Astrocyte of the spinal cord (primary cell): ENCODE data around the gene GPC4.
A peak's percentile ranks its signal among the peaks of the same experiment; 100 is the strongest.

Experiments
- DNase-seq: peaks from one replicate; pipeline ENCODE4 v3.0.0; 2011; ENCODE audit warnings: low read depth, low spot score
- H3K4me3 ChIP-seq: 2 replicates; pipeline ENCODE4 v1.5.1; 2011; ENCODE audit warnings: low read depth, mild to moderate bottlenecking, low read length, moderate library complexity
- in situ Hi-C: cut with HindIII; loops from 2 replicates; pipeline ENCODE4 v1.10.0; 2017; ENCODE audit warnings: low sequenced_read_pairs
- TF ChIP-seq, protein P1 (sequence below): IDR thresholded peaks from 2 replicates; pipeline ENCODE4 v1.5.1; 2012; ENCODE audit warnings: low read depth, mild to moderate bottlenecking, low read length, inconsistent platforms

GPC4 gene

DNA sequence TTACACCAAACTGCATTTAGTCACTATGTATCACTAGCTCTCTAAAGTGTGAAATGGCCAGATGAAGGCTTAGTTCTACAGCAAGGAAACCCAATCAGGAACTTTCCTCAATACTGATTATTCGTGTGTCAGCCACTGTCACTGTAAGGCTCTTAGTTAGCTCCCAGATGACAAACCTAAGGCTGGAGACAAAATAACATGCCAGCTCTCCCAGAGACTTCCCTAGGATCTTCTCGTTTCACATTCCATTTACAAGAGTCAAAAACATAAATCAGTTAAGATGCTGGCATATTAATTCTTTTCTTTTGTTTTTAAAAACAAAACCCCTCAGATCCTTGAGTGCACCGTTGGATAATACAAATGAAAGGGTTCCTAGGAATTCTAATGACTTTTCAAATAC is 109.0 kb downstream of the GPC4 start:
- H3K4me3 ChIP-seq, result no peak overlapping the region
- TF ChIP-seq, protein P1, sequence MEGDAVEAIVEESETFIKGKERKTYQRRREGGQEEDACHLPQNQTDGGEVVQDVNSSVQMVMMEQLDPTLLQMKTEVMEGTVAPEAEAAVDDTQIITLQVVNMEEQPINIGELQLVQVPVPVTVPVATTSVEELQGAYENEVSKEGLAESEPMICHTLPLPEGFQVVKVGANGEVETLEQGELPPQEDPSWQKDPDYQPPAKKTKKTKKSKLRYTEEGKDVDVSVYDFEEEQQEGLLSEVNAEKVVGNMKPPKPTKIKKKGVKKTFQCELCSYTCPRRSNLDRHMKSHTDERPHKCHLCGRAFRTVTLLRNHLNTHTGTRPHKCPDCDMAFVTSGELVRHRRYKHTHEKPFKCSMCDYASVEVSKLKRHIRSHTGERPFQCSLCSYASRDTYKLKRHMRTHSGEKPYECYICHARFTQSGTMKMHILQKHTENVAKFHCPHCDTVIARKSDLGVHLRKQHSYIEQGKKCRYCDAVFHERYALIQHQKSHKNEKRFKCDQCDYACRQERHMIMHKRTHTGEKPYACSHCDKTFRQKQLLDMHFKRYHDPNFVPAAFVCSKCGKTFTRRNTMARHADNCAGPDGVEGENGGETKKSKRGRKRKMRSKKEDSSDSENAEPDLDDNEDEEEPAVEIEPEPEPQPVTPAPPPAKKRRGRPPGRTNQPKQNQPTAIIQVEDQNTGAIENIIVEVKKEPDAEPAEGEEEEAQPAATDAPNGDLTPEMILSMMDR, result no peak
- DNase-seq, result no peak
- in situ Hi-C loops, result no loop called here

DNA sequence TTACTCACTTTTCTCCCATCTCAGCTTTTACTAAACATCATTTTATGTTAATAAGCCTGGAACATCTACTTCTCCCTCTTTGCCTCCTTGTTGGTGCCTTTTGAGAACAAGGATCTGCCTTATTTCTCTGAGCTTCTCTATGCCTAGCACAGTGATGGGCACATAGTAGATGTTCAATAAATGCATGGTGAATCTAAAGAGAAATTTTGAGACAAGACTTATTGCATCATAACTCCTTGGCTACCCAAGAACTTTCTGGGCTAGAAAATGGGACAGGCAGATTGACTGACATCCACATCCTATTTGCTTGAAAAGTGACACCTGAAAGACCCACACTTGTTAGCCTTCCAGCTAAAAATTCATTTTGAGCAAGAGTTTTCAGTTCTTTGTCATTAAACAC is 109.9 kb downstream of the GPC4 start:
- TF ChIP-seq, protein P1, result no peak
- in situ Hi-C loops, result no loop called here
- H3K4me3 ChIP-seq, result no peak overlapping the region
- no peak for DNase-seq

DNA sequence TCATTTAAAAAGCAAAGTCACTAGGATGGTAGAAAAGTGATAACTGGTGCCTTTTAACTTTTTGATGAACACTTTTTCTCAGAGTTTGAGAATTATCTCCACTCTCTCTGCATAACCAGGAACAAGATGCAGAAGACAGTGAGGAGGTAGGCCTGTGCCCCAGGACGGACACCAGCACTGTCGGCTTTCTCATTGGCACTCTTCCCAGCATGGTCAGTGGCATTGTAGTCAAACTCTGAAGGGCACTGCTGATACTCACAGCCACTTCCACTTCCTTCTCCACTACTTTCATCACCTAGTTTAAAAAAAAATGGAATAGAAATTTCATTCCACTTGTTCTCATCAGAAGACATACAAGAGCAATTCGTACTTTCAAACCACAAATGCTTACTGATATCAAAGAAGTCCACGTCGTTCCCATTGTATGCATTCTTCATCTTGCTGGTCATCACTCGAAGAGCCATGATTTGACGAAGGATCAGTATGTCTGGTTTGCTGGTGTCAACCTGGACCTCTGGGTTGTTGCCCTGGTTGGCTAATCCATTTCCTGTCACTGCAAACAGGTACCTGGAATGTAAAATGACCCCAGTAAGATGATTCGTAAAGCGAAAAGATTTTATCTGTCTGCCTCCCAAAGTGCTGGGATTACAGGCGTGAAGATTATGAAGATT is 112.4 kb downstream of the GPC4 start:
- H3K4me3 ChIP-seq, result no peak overlapping the region
- in situ Hi-C loops, result no loop called here
- TF ChIP-seq, protein P1, result no peak
- DNase-seq, result no peak

DNA sequence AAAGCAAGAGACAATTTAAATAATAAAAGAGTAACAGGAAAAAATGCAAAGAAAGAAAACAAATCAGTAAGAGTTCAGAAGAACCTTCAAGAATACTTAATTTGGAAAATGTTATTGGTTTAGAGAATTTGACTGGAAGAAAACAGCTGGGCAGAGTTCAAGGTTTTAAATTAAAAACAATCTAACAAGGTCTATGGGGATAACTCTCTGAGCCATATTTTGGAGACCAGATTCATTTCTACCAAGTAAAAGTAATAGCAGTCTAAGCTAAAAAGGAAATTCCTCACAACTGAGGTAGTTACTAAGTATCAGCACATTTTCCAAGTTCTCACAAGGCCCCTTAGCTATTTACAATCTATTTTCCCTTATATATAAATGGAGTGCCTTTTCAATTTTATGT is 114.7 kb downstream of the GPC4 start:
- TF ChIP-seq, protein P1, result no peak
- no peak for DNase-seq
- in situ Hi-C loops, result no loop called here
- H3K4me3 ChIP-seq, result no peak overlapping the region

DNA sequence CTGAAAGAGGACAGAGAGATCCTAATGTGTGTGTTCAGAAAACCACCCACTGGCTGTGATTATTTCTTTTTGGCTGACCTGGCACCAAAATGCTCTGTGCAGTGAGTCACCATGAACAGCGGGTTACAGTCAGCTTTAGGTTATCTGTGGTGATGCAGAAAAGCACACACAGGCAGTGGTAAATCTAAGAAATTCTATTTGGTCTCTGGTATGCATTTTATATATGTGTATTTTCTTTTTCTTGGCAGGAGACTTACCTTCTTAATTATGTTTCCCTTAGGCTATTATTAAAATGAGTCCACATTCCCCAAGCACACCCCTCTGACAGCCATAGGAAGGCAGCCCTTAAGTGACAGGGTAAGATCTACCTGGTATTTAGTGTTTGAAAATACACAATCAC is 118.0 kb downstream of the GPC4 start:
- TF ChIP-seq, protein P1, result no peak
- H3K4me3 ChIP-seq, result no peak overlapping the region
- peak; percentile 85 for DNase-seq
- in situ Hi-C loops, result no loop called here

DNA sequence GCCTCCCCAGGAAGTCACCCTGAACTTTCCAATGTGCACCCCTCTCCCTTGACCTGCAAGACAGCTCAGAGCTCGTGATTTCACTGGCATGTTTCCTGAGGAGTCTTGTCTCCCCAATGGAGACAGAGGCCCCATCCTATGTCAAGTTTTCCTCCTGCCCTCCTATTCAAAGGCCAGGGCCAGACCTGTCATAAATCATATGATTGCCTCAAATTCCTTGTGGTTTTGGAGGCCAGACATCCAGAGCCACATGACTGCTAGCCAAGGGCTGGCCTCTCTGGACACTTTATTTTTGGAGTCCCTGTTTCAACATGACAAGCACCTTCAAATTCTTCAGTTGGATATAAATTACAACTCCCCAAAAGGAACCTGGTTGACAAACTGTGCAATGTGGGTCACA is 121.2 kb downstream of the GPC4 start:
- DNase-seq, result no peak
- TF ChIP-seq, protein P1, result no peak
- in situ Hi-C loops, result no loop called here
- no peak overlapping the region for H3K4me3 ChIP-seq
